Central memory CD8-positive, alpha-beta T cell (primary cell): ENCODE data around the gene CTBP2.

Source experiments
- ATAC-seq: fragments of 150-1000 bp; cut with Tn5 transposase; replicated peaks from 2 replicates; pipeline ENCODE4 v1.10.0; 2022; ENCODE audit warnings: mild to moderate bottlenecking, moderate FRiP score, moderate number of reproducible peaks; ENCODE audit not compliant: poor library complexity, severe bottlenecking; ENCODE audit errors: extremely low read depth
- DNase-seq, 2 donors: peaks; one replicate each; pipeline ENCODE4 v3.0.0; 2021; ENCODE audit warnings: low spot score in 2 of 2
- H3K27ac Mint-ChIP-seq: one replicate; pipeline ENCODE4 v1.8.0; 2022; ENCODE audit warnings: low read depth, mild to moderate bottlenecking, moderate library complexity, mixed read lengths
- H3K27me3 Mint-ChIP-seq: one replicate; pipeline ENCODE4 v1.8.0; 2022; ENCODE audit warnings: mixed read lengths
- H3K36me3 Mint-ChIP-seq: one replicate; pipeline ENCODE4 v1.8.0; 2022; ENCODE audit warnings: mild to moderate bottlenecking, moderate library complexity, mixed read lengths; ENCODE audit not compliant: insufficient read depth
- H3K4me1 Mint-ChIP-seq: one replicate; pipeline ENCODE4 v1.8.0; 2022; ENCODE audit warnings: mixed read lengths
- H3K4me3 Mint-ChIP-seq: one replicate; pipeline ENCODE4 v1.8.0; 2022; ENCODE audit warnings: mild to moderate bottlenecking, moderate library complexity, mixed read lengths
- H3K9me3 Mint-ChIP-seq: one replicate; pipeline ENCODE4 v1.8.0; 2022; ENCODE audit warnings: mixed read lengths

The CTBP2 gene

GRCh38 chr10:125159932-125160855, at the start of gene CTBP2:
Gene CTBP2, minus strand, starts transcription at chr10:125160563.
- H3K4me1 Mint-ChIP-seq = peaks cover 5% of the 10 kb centered on the region
- peak within 1 kb of the TSS; percentile 60 for H3K4me3 Mint-ChIP-seq
- H3K36me3 Mint-ChIP-seq = peaks cover 1% of the 10 kb centered on the region
- DNase-seq (no peak), ATAC-seq (no peak)
- H3K27me3 Mint-ChIP-seq = peaks cover 57% of the 10 kb centered on the region
- no peak within 1 kb of the TSS for H3K27ac Mint-ChIP-seq
- no peaks in the 10 kb centered on the region for H3K9me3 Mint-ChIP-seq

- H3K27ac Mint-ChIP-seq = no peak overlapping the region
- no peak for ATAC-seq
- peaks cover 2% of the 10 kb centered on the region for H3K36me3 Mint-ChIP-seq
- no peak for DNase-seq
- H3K4me3 Mint-ChIP-seq = no peak overlapping the region
- no peaks in the 10 kb centered on the region for H3K4me1 Mint-ChIP-seq
- H3K27me3 Mint-ChIP-seq = peaks cover 10% of the 10 kb centered on the region
- H3K9me3 Mint-ChIP-seq = no peaks in the 10 kb centered on the region
Measured at GRCh38 chr10:125209591-125210355, 49.4 kb upstream of the CTBP2 start.

GRCh38 chr10:125208854-125209565, 48.6 kb upstream of the CTBP2 start:
- Mint-ChIP-seq H3K36me3 (peaks cover 2% of the 10 kb centered on the region), H3K4me1 (no peaks in the 10 kb centered on the region), H3K4me3 (no peak overlapping the region), H3K27me3 (peaks cover 10% of the 10 kb centered on the region), H3K9me3 (no peaks in the 10 kb centered on the region), H3K27ac (no peak overlapping the region)
- DNase-seq (no peak), ATAC-seq (no peak)

GRCh38 chr10:125206623-125207022, 46.3 kb upstream of the CTBP2 start:
- Mint-ChIP-seq H3K4me1 (no peaks in the 10 kb centered on the region), H3K9me3 (no peaks in the 10 kb centered on the region), H3K27ac (no peak overlapping the region), H3K4me3 (no peak overlapping the region), H3K36me3 (peaks cover 2% of the 10 kb centered on the region), H3K27me3 (peaks cover 10% of the 10 kb centered on the region)
- DNase-seq = no peak
- ATAC-seq = no peak

GRCh38 chr10:125205431-125205830, 45.1 kb upstream of the CTBP2 start:
- Mint-ChIP-seq H3K4me1 (no peaks in the 10 kb centered on the region), H3K36me3 (peaks cover 2% of the 10 kb centered on the region), H3K9me3 (no peaks in the 10 kb centered on the region), H3K4me3 (no peak overlapping the region), H3K27me3 (peaks cover 15% of the 10 kb centered on the region), H3K27ac (no peak overlapping the region)
- DNase-seq (no peak), ATAC-seq (no peak)

- no peak for ATAC-seq
- H3K9me3 Mint-ChIP-seq = no peaks in the 10 kb centered on the region
- no peak for DNase-seq
- no peaks in the 10 kb centered on the region for H3K4me1 Mint-ChIP-seq
- peaks cover 2% of the 10 kb centered on the region for H3K36me3 Mint-ChIP-seq
- no peak overlapping the region for H3K27ac Mint-ChIP-seq
- H3K4me3 Mint-ChIP-seq = no peak overlapping the region
- peaks cover 23% of the 10 kb centered on the region for H3K27me3 Mint-ChIP-seq
Measured at GRCh38 chr10:125204400-125204799, 44.0 kb upstream of the CTBP2 start.

GRCh38 chr10:125203186-125203800, 42.9 kb upstream of the CTBP2 start:
- Mint-ChIP-seq H3K27me3 (peaks cover 35% of the 10 kb centered on the region), H3K27ac (no peak overlapping the region), H3K36me3 (peaks cover 2% of the 10 kb centered on the region), H3K4me3 (no peak overlapping the region), H3K9me3 (no peaks in the 10 kb centered on the region), H3K4me1 (no peaks in the 10 kb centered on the region)
- ATAC-seq (no peak), DNase-seq (no peak)

- Mint-ChIP-seq H3K4me3 (no peak overlapping the region), H3K27me3 (peaks cover 39% of the 10 kb centered on the region), H3K9me3 (no peaks in the 10 kb centered on the region), H3K4me1 (no peaks in the 10 kb centered on the region), H3K36me3 (peaks cover 2% of the 10 kb centered on the region), H3K27ac (no peak overlapping the region)
- DNase-seq (no peak), ATAC-seq (no peak)
Measured at GRCh38 chr10:125201791-125202622, 41.6 kb upstream of the CTBP2 start.

GRCh38 chr10:125201108-125201524, 40.8 kb upstream of the CTBP2 start:
- H3K36me3 Mint-ChIP-seq = peaks cover 2% of the 10 kb centered on the region
- H3K4me3 Mint-ChIP-seq = no peak overlapping the region
- no peaks in the 10 kb centered on the region for H3K4me1 Mint-ChIP-seq
- H3K9me3 Mint-ChIP-seq = no peaks in the 10 kb centered on the region
- no peak overlapping the region for H3K27ac Mint-ChIP-seq
- peaks cover 39% of the 10 kb centered on the region for H3K27me3 Mint-ChIP-seq
- ATAC-seq (no peak), DNase-seq (no peak)

GRCh38 chr10:125200396-125200795, 40.0 kb upstream of the CTBP2 start:
- Mint-ChIP-seq H3K36me3 (peaks cover 2% of the 10 kb centered on the region), H3K27me3 (peaks cover 34% of the 10 kb centered on the region), H3K9me3 (no peaks in the 10 kb centered on the region), H3K4me1 (no peaks in the 10 kb centered on the region), H3K27ac (no peak overlapping the region), H3K4me3 (no peak overlapping the region)
- no peak for DNase-seq
- no peak for ATAC-seq

GRCh38 chr10:125199270-125199669, 38.9 kb upstream of the CTBP2 start:
- peaks cover 29% of the 10 kb centered on the region for H3K27me3 Mint-ChIP-seq
- H3K4me1 Mint-ChIP-seq = no peaks in the 10 kb centered on the region
- DNase-seq (no peak), ATAC-seq (no peak)
- no peak overlapping the region for H3K4me3 Mint-ChIP-seq
- H3K27ac Mint-ChIP-seq = no peak overlapping the region
- no peaks in the 10 kb centered on the region for H3K9me3 Mint-ChIP-seq
- no peaks in the 10 kb centered on the region for H3K36me3 Mint-ChIP-seq
